H1 (cell line): ENCODE results near the gene TRABD2B. TPM values are rescaled to one million over a fixed set of nuclear protein-coding genes. Genes with fewer than 3 reads are reported as not detected.
A peak's percentile ranks its signal among the peaks of the same experiment; 100 is the strongest.

Experiments used
- CTCF ChIA-PET: fragments of 300-600 bp; sonication (Branson Sonifier 250); formaldehyde crosslinking; loops from one replicate; lab custom pipeline; 2021; ENCODE audit not compliant: partially characterized antibody; lab: Charles Lee
- POLR2A ChIA-PET: fragments of 300-600 bp; sonication (Branson Sonifier 250); formaldehyde crosslinking; loops from one replicate; lab custom pipeline; 2021; ENCODE audit warnings: inconsistent platforms; ENCODE audit not compliant: partially characterized antibody; lab: Charles Lee
- DNase-seq, 2 experiments: peaks; one replicate each; pipeline versions ENCODE4 v3.0.0 to v3.0.0-alpha.2; 2010 to 2022; ENCODE audit warnings: low spot score in 2 of 2, low read depth in 1 of 2, mixed read lengths in 1 of 2
- FAIRE-seq: peaks from 2 replicates; lab custom pipeline; 2011; peaks lifted over from hg19 to GRCh38; lab: Jason Lieb, UNC
- H2AFZ ChIP-seq: 2 replicates; pipeline ENCODE4 v1.8.1; 2012; ENCODE audit warnings: low read length, inconsistent platforms
- H2AK5ac ChIP-seq: 2 replicates; pipeline ENCODE4 v1.6.1; 2013; ENCODE audit warnings: low read depth, low read length
- H2BK120ac ChIP-seq: replicated peaks from 2 replicates; pipeline ENCODE3; 2013; ENCODE audit warnings: low read depth, low read length, inconsistent platforms
- H2BK12ac ChIP-seq: 2 replicates; pipeline ENCODE4 v1.6.1; 2013; ENCODE audit warnings: low read depth, low read length
- H2BK15ac ChIP-seq: 2 replicates; pipeline ENCODE4 v1.6.1; 2013; ENCODE audit warnings: low read length
- H2BK20ac ChIP-seq: 2 replicates; pipeline ENCODE4 v1.6.1; 2013; ENCODE audit warnings: low read length
- H2BK5ac ChIP-seq: 2 replicates; pipeline ENCODE4 v1.6.1; 2013; ENCODE audit warnings: low read depth, low read length
- H3K14ac ChIP-seq: 2 replicates; pipeline ENCODE4 v1.6.1; 2013; ENCODE audit warnings: inconsistent platforms; ENCODE audit not compliant: insufficient read length
- H3K18ac ChIP-seq: 2 replicates; pipeline ENCODE4 v1.6.1; 2013; ENCODE audit warnings: low read length; ENCODE audit errors: extremely low read depth
- H3K23ac ChIP-seq: 2 replicates; pipeline ENCODE4 v1.6.1; 2013; ENCODE audit warnings: inconsistent platforms; ENCODE audit not compliant: insufficient read length
- H3K23me2 ChIP-seq: 2 replicates; pipeline ENCODE4 v1.6.1; 2013; ENCODE audit warnings: low read depth, low read length
- H3K27ac ChIP-seq: 2 replicates; pipeline ENCODE4 v1.6.1; 2011; ENCODE audit warnings: low read depth, low read length, inconsistent platforms
- H3K27me3 ChIP-seq, 4 experiments: replicated peaks in 1 of 4; 1 replicate in 1 of 4; 2 replicates in 3 of 4; pipeline versions ENCODE4 v1.6.1 to v1.8.1; 2011 to 2013; ENCODE audit warnings: low read length in 3 of 4, mild to moderate bottlenecking in 3 of 4, inconsistent platforms in 2 of 4, mixed read lengths in 2 of 4, moderate library complexity in 1 of 4; ENCODE audit not compliant: control insufficient read depth in 3 of 4, insufficient read depth in 3 of 4; ENCODE audit errors: extremely low read depth in 1 of 4
- H3K36me3 ChIP-seq, 4 experiments: 2 replicates each; pipeline versions ENCODE4 v1.6.1 to v1.8.1; 2011 to 2013; ENCODE audit warnings: mild to moderate bottlenecking in 4 of 4, low read length in 3 of 4, moderate library complexity in 2 of 4, control low read depth in 1 of 4, inconsistent platforms in 1 of 4; ENCODE audit not compliant: insufficient read depth in 4 of 4, control insufficient read depth in 2 of 4
- H3K4ac ChIP-seq: replicated peaks from 2 replicates; pipeline ENCODE3; 2013; ENCODE audit warnings: low read length, low read depth, mixed read lengths, inconsistent platforms; ENCODE audit not compliant: insufficient read length
- H3K4me1 ChIP-seq, 4 experiments: replicated peaks in 1 of 4; 1 replicate in 1 of 4; 2 replicates in 3 of 4; pipeline versions ENCODE4 v1.6.1 to v1.8.1; 2011 to 2013; ENCODE audit warnings: low read length in 3 of 4, inconsistent platforms in 2 of 4, mixed read lengths in 1 of 4; ENCODE audit not compliant: insufficient read depth in 4 of 4, control insufficient read depth in 3 of 4
- H3K4me2 ChIP-seq, 2 experiments: 2 replicates each; pipeline versions ENCODE4 v1.6.1 to v1.8.1; 2011 to 2013; ENCODE audit warnings: low read depth in 2 of 2, low read length in 2 of 2, control low read depth in 1 of 2, inconsistent platforms in 1 of 2, mild to moderate bottlenecking in 1 of 2; ENCODE audit not compliant: insufficient read depth in 1 of 2
- H3K4me3 ChIP-seq, 4 experiments: fragments of 200-600, 300-600 bp in 1 of 4; sonication (generic), shearing (Covaris generic), sonication (Bioruptor Twin) in 1 of 4; 2 replicates each; pipeline versions ENCODE4 v1.5.1 to v1.8.1; 2011 to 2016; ENCODE audit warnings: low read length in 4 of 4, low read depth in 3 of 4, control low read depth in 2 of 4, inconsistent platforms in 2 of 4, mild to moderate bottlenecking in 2 of 4, mixed read lengths in 1 of 4, moderate library complexity in 1 of 4; ENCODE audit not compliant: insufficient read depth in 2 of 4; ENCODE audit errors: extremely low read depth in 1 of 4
- H3K56ac ChIP-seq: replicated peaks from 2 replicates; pipeline ENCODE3; 2013; ENCODE audit warnings: low read depth, mild to moderate bottlenecking, mixed read lengths, low read length, inconsistent platforms; ENCODE audit not compliant: insufficient read length
- H3K79me1 ChIP-seq: 2 replicates; pipeline ENCODE4 v1.6.1; 2013; ENCODE audit warnings: low read depth, low read length, control low read depth
- H3K79me2 ChIP-seq, 2 experiments: 2 replicates each; pipeline versions ENCODE4 v1.6.1 to v1.8.1; 2012 to 2013; ENCODE audit warnings: low read length in 2 of 2, mild to moderate bottlenecking in 2 of 2, inconsistent platforms in 1 of 2; ENCODE audit not compliant: insufficient read depth in 2 of 2, control insufficient read depth in 1 of 2
- H3K9ac ChIP-seq, 4 experiments: replicated peaks in 1 of 4; 1 replicate in 1 of 4; 2 replicates in 3 of 4; pipeline versions ENCODE4 v1.6.1 to v1.8.1; 2011 to 2013; ENCODE audit warnings: low read depth in 3 of 4, low read length in 3 of 4, control low read depth in 2 of 4, mild to moderate bottlenecking in 2 of 4, moderate library complexity in 2 of 4, inconsistent platforms in 1 of 4; ENCODE audit errors: extremely low read depth in 1 of 4
- H3K9me3 ChIP-seq, 2 experiments: 2 replicates each; pipeline versions ENCODE4 v1.6.1 to v1.8.1; 2012 to 2013; ENCODE audit warnings: mild to moderate bottlenecking in 2 of 2, moderate library complexity in 2 of 2, control low read depth in 1 of 2, inconsistent platforms in 1 of 2, low read depth in 1 of 2, low read length in 1 of 2, mixed read lengths in 1 of 2; ENCODE audit not compliant: insufficient read depth in 2 of 2
- H4K20me1 ChIP-seq, 2 experiments: replicated peaks in 1 of 2; 2 replicates each; pipeline versions ENCODE3 to v1.8.1; 2011 to 2013; ENCODE audit warnings: inconsistent platforms in 2 of 2, low read length in 2 of 2, mild to moderate bottlenecking in 1 of 2; ENCODE audit not compliant: insufficient read depth in 2 of 2, control insufficient read depth in 1 of 2
- H4K5ac ChIP-seq: 2 replicates; pipeline ENCODE4 v1.6.1; 2013; ENCODE audit warnings: low read length, low read depth, mixed read lengths, inconsistent platforms; ENCODE audit not compliant: insufficient read length
- H4K8ac ChIP-seq: 2 replicates; pipeline ENCODE4 v1.8.0; 2013; ENCODE audit warnings: mild to moderate bottlenecking, moderate library complexity, low read length, inconsistent platforms; ENCODE audit not compliant: insufficient read depth; ENCODE audit errors: extremely low read depth
- H4K91ac ChIP-seq: replicated peaks from 2 replicates; pipeline ENCODE3; 2013; ENCODE audit warnings: low read length, mixed read lengths, inconsistent platforms; ENCODE audit not compliant: insufficient read length
- ASH2L ChIP-seq: fragments of 200-600, 300-600 bp; sonication (generic); IDR thresholded peaks from one replicate; pipeline ENCODE4 v1.7.1; 2017; ENCODE audit warnings: low read length
- BRCA1 ChIP-seq: IDR thresholded peaks from 2 replicates; pipeline ENCODE4 v1.6.1; 2012; ENCODE audit warnings: low read depth, low read length, improper control_type of control experiment
- CHD1 ChIP-seq: IDR thresholded peaks from 2 replicates; pipeline ENCODE4 v1.6.1; 2012; ENCODE audit warnings: low read depth, low read length, improper control_type of control experiment
- CREB1 ChIP-seq: IDR thresholded peaks from 2 replicates; pipeline ENCODE4 v1.6.1; 2012; ENCODE audit warnings: inconsistent platforms
- HDAC6 ChIP-seq: IDR thresholded peaks from one replicate; pipeline ENCODE4 v1.7.1; 2012; ENCODE audit warnings: low read depth, mild to moderate bottlenecking, inconsistent platforms, low read length, moderate library complexity
- JUND ChIP-seq: IDR thresholded peaks from 2 replicates; pipeline ENCODE4 v1.6.1; 2011; ENCODE audit warnings: mild to moderate bottlenecking, improper control_type of control experiment, low read length
- RNF2 ChIP-seq: fragments of 200-900, 300-1000 bp; sonication (generic); IDR thresholded peaks from 2 replicates; pipeline ENCODE4 v1.7.1; 2016; ENCODE audit warnings: borderline replicate concordance, low read depth, mild to moderate bottlenecking, antibody characterized with exemption, low read length; ENCODE audit not compliant: poor library complexity, severe bottlenecking; ENCODE audit errors: missing control alignments
- RXRA ChIP-seq: IDR thresholded peaks from 2 replicates; pipeline ENCODE4 v1.6.1; 2011; ENCODE audit warnings: low read depth, mild to moderate bottlenecking, low read length, moderate library complexity; ENCODE audit not compliant: insufficient read depth
- SIRT6 ChIP-seq: IDR thresholded peaks from one replicate; pipeline ENCODE4 v1.7.1; 2012; ENCODE audit warnings: low read length, inconsistent platforms
- WGBS, 2 experiments: shearing (Covaris generic) in 1 of 2; methylation state at CpG; one replicate each; pipeline versions ENCODE4 v1.1.6 to v1.1.7; 2013 to 2015; ENCODE audit warnings: low lambda C conversion rate in 2 of 2, mixed read lengths in 2 of 2, inconsistent platforms in 1 of 2, low coverage in 1 of 2, missing lambda C conversion rate in 1 of 2; ENCODE audit not compliant: insufficient replicate concordance in 2 of 2, insufficient coverage in 1 of 2, insufficient read length in 1 of 2; ENCODE audit errors: extremely low coverage in 1 of 2, missing lambda C conversion rate in 1 of 2; 5-methylcytosine and 5-hydroxymethylcytosine counted together
- polyA plus RNA-seq, 7 experiments: library from polyadenylated mRNA; depleted of rRNA in 3 of 7; stranded (reverse) in 5 of 7; unstranded in 2 of 7; fragments of >200 nt in 5 of 7; fragments of 200-250 nt in 2 of 7; gene quantifications; 1 replicate in 5 of 7; 2 replicates in 1 of 7; 4 replicates in 1 of 7; pipeline versions ENCODE4 v1.2.1 to v1.2.3, GENCODE V29; 2011 to 2013; ENCODE audit warnings: missing spikeins in 2 of 7, mixed read lengths in 2 of 7
- total RNA-seq: library from RNA; stranded (reverse); fragmentation: NEBNext Ultra II Directional; extraction: Animal tissue kit (Norgen Biotek cat#: 25700); gene quantifications from 2 replicates; pipeline ENCODE4 v1.2.1, GENCODE V29; 2021

The TRABD2B gene
- total and polyA plus RNA-seq, 2 of the 8 experiments (the other 6 are each of a cell fraction or from before 2014, with no cell fraction given) = 0.95 to 3.4 TPM

DNA sequence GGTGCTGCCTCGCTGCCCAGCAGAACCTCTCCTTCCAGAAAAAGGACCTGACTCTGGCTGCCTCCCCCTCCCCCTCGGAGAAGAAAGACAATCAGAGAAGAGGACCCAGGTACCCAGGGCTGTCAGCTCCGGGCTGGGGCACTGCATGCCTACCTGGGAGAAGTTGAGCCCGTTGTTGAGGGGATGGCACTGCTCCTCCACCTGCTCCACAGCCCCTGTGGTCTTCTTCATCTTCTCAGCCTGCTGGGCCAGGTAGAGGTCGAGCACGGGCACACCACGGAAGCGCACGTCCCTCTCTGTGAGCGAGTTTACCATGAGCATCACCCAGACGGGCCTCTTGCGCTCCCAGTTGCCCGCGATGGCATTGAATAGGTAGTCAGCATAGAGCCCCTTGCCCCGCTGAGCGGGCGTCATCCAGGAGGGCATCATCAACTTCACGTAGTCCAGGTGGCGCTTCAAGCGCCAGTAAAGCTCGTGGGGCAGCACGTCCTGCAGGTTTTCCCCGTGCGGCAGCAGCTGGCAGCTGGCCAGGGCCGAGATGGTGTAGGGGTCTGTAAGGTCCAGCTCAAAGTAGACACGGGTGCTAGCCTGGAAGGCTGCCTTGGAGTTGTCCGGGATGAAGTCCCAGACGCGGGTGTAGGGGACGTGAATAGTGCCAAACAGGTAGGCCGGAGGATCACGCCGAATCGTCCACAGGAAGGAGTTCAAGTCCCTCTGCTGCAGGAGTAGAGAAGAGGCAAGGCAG lies 3.1 kb downstream of the TRABD2B start:
- Histone ChIP-seq H3K9ac (no peak overlapping the region), H3K27me3 (peaks cover 0 to 28% (median 23%) of the 10 kb centered on the region in 4 experiments; a peak in 6 of 7 replicates), H4K8ac (no peak overlapping the region), H3K4me3 (no peak overlapping the region), H3K18ac (no peak overlapping the region), H2BK5ac (no peak overlapping the region), H3K79me1 (no peaks in the 10 kb centered on the region), H3K36me3 (peaks cover 0 to 6% (median 0%) of the 10 kb centered on the region in 4 experiments; a peak in 1 of 8 replicates), H3K4me2 (no peak overlapping the region; a peak in 1 of 4 replicates), H4K20me1 (no peaks in the 10 kb centered on the region), H3K56ac (no peak overlapping the region), H3K23ac (no peak overlapping the region), H4K91ac (peak overlapping the region; percentile 46), H4K5ac (no peak overlapping the region), H3K23me2 (peaks cover 8% of the 10 kb centered on the region; the same call in 1 of the 2 replicates), H3K4me1 (peaks cover 5 to 15% (median 8%) of the 10 kb centered on the region in 4 experiments), H2AFZ (no peak overlapping the region), H3K14ac (no peak overlapping the region), H2BK12ac (no peak overlapping the region; the same call in 1 of the 2 replicates), H2BK20ac (no peak overlapping the region), H3K4ac (no peak overlapping the region), H2BK15ac (peak overlapping the region; percentile 46; the same call in 1 of the 2 replicates), H3K9me3 (no peaks in the 10 kb centered on the region), H2AK5ac (no peak overlapping the region), H2BK120ac (no peak overlapping the region), H3K79me2 (no peaks in the 10 kb centered on the region), H3K27ac (no peak overlapping the region)
- CTCF ChIA-PET = interaction anchor here (0.6 to 8.2 kb wide), 5 partner anchors 9 to 238 kb away, joined by 3 to 158 read pairs (median 5); no protein-coding TSS in a partner anchor
- FAIRE-seq (no peak), DNase-seq (no peak)
- TF ChIP-seq BRCA1 = no peak
- no peak for TF ChIP-seq HDAC6
- no peak for TF ChIP-seq ASH2L
- no peak for TF ChIP-seq JUND
- TF ChIP-seq CHD1 = no peak
- TF ChIP-seq CREB1 = no peak
- TF ChIP-seq RNF2 = no peak
- TF ChIP-seq RXRA = no peak
- no peak for TF ChIP-seq SIRT6
- WGBS, 2 experiments = 91% methylated on average over 34 of the region's 34 CpGs; no CpG with 5 or more reads in 1 of the 2 experiments
- POLR2A ChIA-PET = interaction anchor here (1.9 kb wide), 1 partner anchor 10 kb away, joined by 10 read pairs; no protein-coding TSS in a partner anchor
